Measurements from ENCODE around the gene CDH4.

Gene CDH4

GRCh38 chr20:61315319-61315718 lies 63.3 kb downstream of the CDH4 start:
- Histone ChIP-seq H3K4me3 (ENCODE audit: low read depth in 1 of 5, low read length in 5 of 5) (no peak overlapping the region), H3K9ac (ENCODE audit: low read length in 5 of 5) (no peak overlapping the region), H3K9me3 (ENCODE audit: control insufficient read depth in 5 of 5, low read length in 5 of 5) (no peaks in the 10 kb centered on the region), H3K27ac (ENCODE audit: low read depth, low read length) (no peak overlapping the region), H3K27me3 (ENCODE audit: control insufficient read depth in 5 of 5, insufficient read depth in 4 of 5, low read length in 5 of 5) (peaks cover 2 to 29% (median 14%) of the 10 kb centered on the region in 5 donors), H3K36me3 (ENCODE audit: control insufficient read depth in 5 of 5, insufficient read depth in 5 of 5, low read length in 5 of 5) (no peaks in the 10 kb centered on the region), H3K4me1 (ENCODE audit: control insufficient read depth in 5 of 5, insufficient read depth in 5 of 5, low read length in 5 of 5) (no peaks in the 10 kb centered on the region)

- Histone ChIP-seq H3K9ac (ENCODE audit: low read length in 5 of 5) (no peak overlapping the region), H3K4me3 (ENCODE audit: low read depth in 1 of 5, low read length in 5 of 5) (no peak overlapping the region), H3K27me3 (ENCODE audit: control insufficient read depth in 5 of 5, insufficient read depth in 4 of 5, low read length in 5 of 5) (peaks cover 4 to 29% (median 14%) of the 10 kb centered on the region in 5 donors), H3K36me3 (ENCODE audit: control insufficient read depth in 5 of 5, insufficient read depth in 5 of 5, low read length in 5 of 5) (no peaks in the 10 kb centered on the region), H3K9me3 (ENCODE audit: control insufficient read depth in 5 of 5, low read length in 5 of 5) (no peaks in the 10 kb centered on the region), H3K27ac (ENCODE audit: low read depth, low read length) (no peak overlapping the region), H3K4me1 (ENCODE audit: control insufficient read depth in 5 of 5, insufficient read depth in 5 of 5, low read length in 5 of 5) (no peaks in the 10 kb centered on the region)
Observed at GRCh38 chr20:61316346-61316745, 64.3 kb downstream of the CDH4 start.

GRCh38 chr20:61317966-61318530 lies 66.0 kb downstream of the CDH4 start:
- H3K4me1 ChIP-seq (ENCODE audit: control insufficient read depth in 5 of 5, insufficient read depth in 5 of 5, low read length in 5 of 5), result no peaks in the 10 kb centered on the region
- no peak overlapping the region for H3K27ac ChIP-seq (ENCODE audit: low read depth, low read length)
- H3K36me3 ChIP-seq (ENCODE audit: control insufficient read depth in 5 of 5, insufficient read depth in 5 of 5, low read length in 5 of 5), result no peaks in the 10 kb centered on the region
- H3K4me3 ChIP-seq (ENCODE audit: low read depth in 1 of 5, low read length in 5 of 5), result no peak overlapping the region
- no peaks in the 10 kb centered on the region for H3K9me3 ChIP-seq (ENCODE audit: control insufficient read depth in 5 of 5, low read length in 5 of 5)
- peaks cover 5 to 31% (median 7%) of the 10 kb centered on the region in 5 donors for H3K27me3 ChIP-seq (ENCODE audit: control insufficient read depth in 5 of 5, insufficient read depth in 4 of 5, low read length in 5 of 5)
- H3K9ac ChIP-seq (ENCODE audit: low read length in 5 of 5), result no peak overlapping the region

GRCh38 chr20:61320691-61321425 lies 68.8 kb downstream of the CDH4 start:
- Histone ChIP-seq H3K27me3 (ENCODE audit: control insufficient read depth in 5 of 5, insufficient read depth in 4 of 5, low read length in 5 of 5) (peaks cover 8 to 20% (median 13%) of the 10 kb centered on the region in 5 donors), H3K27ac (ENCODE audit: low read depth, low read length) (no peak overlapping the region), H3K9me3 (ENCODE audit: control insufficient read depth in 5 of 5, low read length in 5 of 5) (no peaks in the 10 kb centered on the region), H3K9ac (ENCODE audit: low read length in 5 of 5) (no peak overlapping the region), H3K4me3 (ENCODE audit: low read depth in 1 of 5, low read length in 5 of 5) (no peak overlapping the region), H3K36me3 (ENCODE audit: control insufficient read depth in 5 of 5, insufficient read depth in 5 of 5, low read length in 5 of 5) (no peaks in the 10 kb centered on the region), H3K4me1 (ENCODE audit: control insufficient read depth in 5 of 5, insufficient read depth in 5 of 5, low read length in 5 of 5) (no peaks in the 10 kb centered on the region)

- Histone ChIP-seq H3K4me1 (ENCODE audit: control insufficient read depth in 5 of 5, insufficient read depth in 5 of 5, low read length in 5 of 5) (no peaks in the 10 kb centered on the region), H3K4me3 (ENCODE audit: low read depth in 1 of 5, low read length in 5 of 5) (no peak overlapping the region), H3K36me3 (ENCODE audit: control insufficient read depth in 5 of 5, insufficient read depth in 5 of 5, low read length in 5 of 5) (no peaks in the 10 kb centered on the region), H3K27me3 (ENCODE audit: control insufficient read depth in 5 of 5, insufficient read depth in 4 of 5, low read length in 5 of 5) (peaks cover 8 to 17% (median 13%) of the 10 kb centered on the region in 5 donors), H3K9me3 (ENCODE audit: control insufficient read depth in 5 of 5, low read length in 5 of 5) (no peaks in the 10 kb centered on the region), H3K9ac (ENCODE audit: low read length in 5 of 5) (no peak overlapping the region), H3K27ac (ENCODE audit: low read depth, low read length) (no peak overlapping the region)
Observed at GRCh38 chr20:61321481-61321880, 69.4 kb downstream of the CDH4 start.

- Histone ChIP-seq H3K27ac (ENCODE audit: low read depth, low read length) (no peak overlapping the region), H3K4me1 (ENCODE audit: control insufficient read depth in 5 of 5, insufficient read depth in 5 of 5, low read length in 5 of 5) (no peaks in the 10 kb centered on the region), H3K9ac (ENCODE audit: low read length in 5 of 5) (no peak overlapping the region), H3K27me3 (ENCODE audit: control insufficient read depth in 5 of 5, insufficient read depth in 4 of 5, low read length in 5 of 5) (peaks cover 8 to 17% (median 12%) of the 10 kb centered on the region in 5 donors), H3K4me3 (ENCODE audit: low read depth in 1 of 5, low read length in 5 of 5) (no peak overlapping the region), H3K9me3 (ENCODE audit: control insufficient read depth in 5 of 5, low read length in 5 of 5) (no peaks in the 10 kb centered on the region), H3K36me3 (ENCODE audit: control insufficient read depth in 5 of 5, insufficient read depth in 5 of 5, low read length in 5 of 5) (no peaks in the 10 kb centered on the region)
Observed at GRCh38 chr20:61322151-61322865, 70.2 kb downstream of the CDH4 start.

- no peak overlapping the region for H3K27ac ChIP-seq (ENCODE audit: low read depth, low read length)
- peaks cover 0 to 2% (median 0%) of the 10 kb centered on the region in 5 donors for H3K9me3 ChIP-seq (ENCODE audit: control insufficient read depth in 5 of 5, low read length in 5 of 5)
- H3K4me1 ChIP-seq (ENCODE audit: control insufficient read depth in 5 of 5, insufficient read depth in 5 of 5, low read length in 5 of 5), result no peaks in the 10 kb centered on the region
- H3K27me3 ChIP-seq (ENCODE audit: control insufficient read depth in 5 of 5, insufficient read depth in 4 of 5, low read length in 5 of 5), result peaks cover 5 to 12% (median 6%) of the 10 kb centered on the region in 5 donors
- no peaks in the 10 kb centered on the region for H3K36me3 ChIP-seq (ENCODE audit: control insufficient read depth in 5 of 5, insufficient read depth in 5 of 5, low read length in 5 of 5)
- no peak overlapping the region for H3K4me3 ChIP-seq (ENCODE audit: low read depth in 1 of 5, low read length in 5 of 5)
- H3K9ac ChIP-seq (ENCODE audit: low read length in 5 of 5), result no peak overlapping the region
Observed at GRCh38 chr20:61324906-61325305, 72.8 kb downstream of the CDH4 start.

- H3K36me3 ChIP-seq (ENCODE audit: control insufficient read depth in 5 of 5, insufficient read depth in 5 of 5, low read length in 5 of 5), result no peaks in the 10 kb centered on the region
- H3K9me3 ChIP-seq (ENCODE audit: control insufficient read depth in 5 of 5, low read length in 5 of 5), result peaks cover 0 to 4% (median 0%) of the 10 kb centered on the region in 5 donors
- H3K27ac ChIP-seq (ENCODE audit: low read depth, low read length), result no peak overlapping the region
- H3K4me3 ChIP-seq (ENCODE audit: low read depth in 1 of 5, low read length in 5 of 5), result no peak overlapping the region
- H3K4me1 ChIP-seq (ENCODE audit: control insufficient read depth in 5 of 5, insufficient read depth in 5 of 5, low read length in 5 of 5), result no peaks in the 10 kb centered on the region
- H3K27me3 ChIP-seq (ENCODE audit: control insufficient read depth in 5 of 5, insufficient read depth in 4 of 5, low read length in 5 of 5), result peaks cover 5 to 9% (median 6%) of the 10 kb centered on the region in 5 donors
- no peak overlapping the region for H3K9ac ChIP-seq (ENCODE audit: low read length in 5 of 5)
Observed at GRCh38 chr20:61325718-61326117, 73.7 kb downstream of the CDH4 start.

- no peak overlapping the region for H3K4me3 ChIP-seq (ENCODE audit: low read depth in 1 of 5, low read length in 5 of 5)
- peaks cover 0 to 4% (median 0%) of the 10 kb centered on the region in 5 donors for H3K9me3 ChIP-seq (ENCODE audit: control insufficient read depth in 5 of 5, low read length in 5 of 5)
- H3K36me3 ChIP-seq (ENCODE audit: control insufficient read depth in 5 of 5, insufficient read depth in 5 of 5, low read length in 5 of 5), result no peaks in the 10 kb centered on the region
- H3K9ac ChIP-seq (ENCODE audit: low read length in 5 of 5), result no peak overlapping the region
- peaks cover 5 to 28% (median 13%) of the 10 kb centered on the region in 5 donors for H3K27me3 ChIP-seq (ENCODE audit: control insufficient read depth in 5 of 5, insufficient read depth in 4 of 5, low read length in 5 of 5)
- no peak overlapping the region for H3K27ac ChIP-seq (ENCODE audit: low read depth, low read length)
- peaks cover 0 to 10% (median 0%) of the 10 kb centered on the region in 5 donors for H3K4me1 ChIP-seq (ENCODE audit: control insufficient read depth in 5 of 5, insufficient read depth in 5 of 5, low read length in 5 of 5)
Observed at GRCh38 chr20:61328911-61329558, 77.0 kb downstream of the CDH4 start.

Data from subcutaneous abdominal adipose tissue (tissue), 5 donors.